ENCODE results near the gene AATK.

- TF ChIP-seq CTCF (IDR thresholded peaks at IDR 0.05; ENCODE audit: extremely low read depth in 1 of 2, insufficient read depth in 1 of 2, low read depth in 1 of 2, low read length in 2 of 2): no peak
- no peak for TF ChIP-seq MAX (IDR thresholded peaks at IDR 0.05; ENCODE audit: insufficient read depth, insufficient read length)
- no peak for TF ChIP-seq POLR2AphosphoS5 (IDR thresholded peaks at IDR 0.05; ENCODE audit: insufficient read depth, low read depth, low read length)
- TF ChIP-seq FOS (IDR thresholded peaks at IDR 0.05; ENCODE audit: borderline replicate concordance, insufficient read depth, low read length): no peak
- TF ChIP-seq EZH2 (IDR thresholded peaks at IDR 0.05; ENCODE audit: borderline replicate concordance, low read depth, low read length, severe bottlenecking): no peak
- no peak for TF ChIP-seq GATA2 (IDR thresholded peaks at IDR 0.05; ENCODE audit: insufficient read depth, insufficient read length, low read depth, low read length)
- no peak for TF ChIP-seq POLR2A (IDR thresholded peaks at IDR 0.05; ENCODE audit: low read depth, low read length)
- no peak for TF ChIP-seq MYC (IDR thresholded peaks at IDR 0.05; ENCODE audit: low read depth, low read length)
- no peak for TF ChIP-seq JUN (IDR thresholded peaks at IDR 0.05; ENCODE audit: borderline replicate concordance, insufficient read depth, insufficient read length, low read depth)
Measured at GRCh38 chr17:81073967-81074839, 91.8 kb downstream of the AATK start.

Data from endothelial cell of umbilical vein (primary cell).